Dedifferentiated amniotic fluid mesenchymal stem cell (primary cell): Measurements from ENCODE around the gene TMC7.
"Not testable (repeated sequence)": the region's sequence is repeated elsewhere in the genome, so short reads cannot be mapped to it uniquely, and the experiment has no call there.

Source experiments
- DNase-seq: peaks from one replicate; pipeline ENCODE4 v3.0.0-alpha.2; 2016; ENCODE audit errors: extremely low spot score

The TMC7 gene

GRCh38 chr16:18983565-18984434 is at the start of gene TMC7:
Gene TMC7 (plus strand): TSS chr16:18983934. CDS start chr16:18984064, 130 bp downstream.
- peak; percentile 87 for DNase-seq

GRCh38 chr16:18936727-18937340 is 46.9 kb upstream of the TMC7 start:
- no peak for DNase-seq

GRCh38 chr16:18937390-18937789 is 46.3 kb upstream of the TMC7 start:
- DNase-seq = no peak

GRCh38 chr16:18938986-18939385 is 44.7 kb upstream of the TMC7 start:
- no peak for DNase-seq

GRCh38 chr16:18941471-18941870 is 42.3 kb upstream of the TMC7 start:
- DNase-seq = no peak

GRCh38 chr16:18942061-18942460 is 41.7 kb upstream of the TMC7 start:
- no peak for DNase-seq

- no peak for DNase-seq
These were observed 40.3 kb upstream of the TMC7 start for GRCh38 chr16:18943414-18943813.

- no peak for DNase-seq
These were observed 38.5 kb upstream of the TMC7 start for GRCh38 chr16:18945233-18945632.

- DNase-seq = no peak
These were observed 35.2 kb upstream of the TMC7 start for GRCh38 chr16:18948372-18949020.

- no peak for DNase-seq
These were observed 33.1 kb upstream of the TMC7 start for GRCh38 chr16:18950469-18951185.

GRCh38 chr16:18953547-18953946 is 30.2 kb upstream of the TMC7 start:
- DNase-seq = no peak

- DNase-seq = not testable (repeated sequence)
These were observed 27.7 kb upstream of the TMC7 start for GRCh38 chr16:18955874-18956580.

GRCh38 chr16:18956658-18957241 is 27.0 kb upstream of the TMC7 start:
- DNase-seq = not testable (repeated sequence)

- DNase-seq = no peak
These were observed 25.1 kb upstream of the TMC7 start for GRCh38 chr16:18958621-18959029.

GRCh38 chr16:18959031-18959505 is 24.7 kb upstream of the TMC7 start:
- no peak for DNase-seq

GRCh38 chr16:18965555-18965954 is 18.2 kb upstream of the TMC7 start:
- no peak for DNase-seq

- no peak for DNase-seq
These were observed 16.9 kb upstream of the TMC7 start for GRCh38 chr16:18966791-18967190.

- DNase-seq = peak; percentile 77
These were observed 14.5 kb upstream of the TMC7 start for GRCh38 chr16:18969050-18969854.

GRCh38 chr16:18969855-18970240 is 13.9 kb upstream of the TMC7 start:
- DNase-seq = no peak

GRCh38 chr16:18975109-18975508 is 8.6 kb upstream of the TMC7 start:
- DNase-seq = no peak
